IPS-11a (cell line): ENCODE data around the gene PABPC1L.

Experiments
- H3K4me3 ChIP-seq: one replicate; pipeline ENCODE4 v1.5.1; 2013; ENCODE audit warnings: low read depth, low read length, control low read depth

PABPC1L gene

DNA sequence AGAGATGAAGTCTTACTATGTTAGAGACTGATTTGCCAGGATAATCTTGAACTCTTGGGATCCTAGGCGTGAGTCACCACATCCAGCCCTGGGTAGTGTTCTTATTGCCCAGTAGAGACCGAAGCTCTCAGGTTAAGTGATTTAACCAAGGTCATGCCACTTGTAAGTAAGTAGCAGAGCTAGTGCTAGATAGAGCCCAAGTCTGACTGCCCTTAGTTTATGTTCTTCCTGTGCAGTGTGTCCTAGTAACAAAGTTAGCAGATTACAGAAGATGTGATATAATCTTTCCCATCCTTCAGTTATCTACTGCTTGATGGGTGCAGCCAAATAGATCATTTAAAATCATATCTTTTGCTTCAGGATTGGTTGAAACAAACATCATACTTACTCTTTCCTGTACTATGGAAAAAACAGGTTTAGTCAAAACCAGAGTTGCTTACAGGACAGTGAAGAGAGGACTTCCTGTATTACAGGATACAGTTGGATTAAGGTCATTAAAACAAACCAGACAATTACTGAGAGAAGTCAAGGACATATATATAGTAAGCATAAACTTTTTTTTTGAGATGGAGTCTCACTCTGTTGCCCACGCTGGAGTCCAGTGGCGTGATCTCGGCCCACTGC is 9.5 kb upstream of the PABPC1L start:
- no peak overlapping the region for H3K4me3 ChIP-seq

- H3K4me3 ChIP-seq: no peak overlapping the region
These were observed 7.9 kb upstream of the PABPC1L start for GRCh38 chr20:44901974-44902373.

GRCh38 chr20:44904377-44904776 is 5.5 kb upstream of the PABPC1L start:
- no peak overlapping the region for H3K4me3 ChIP-seq

DNA sequence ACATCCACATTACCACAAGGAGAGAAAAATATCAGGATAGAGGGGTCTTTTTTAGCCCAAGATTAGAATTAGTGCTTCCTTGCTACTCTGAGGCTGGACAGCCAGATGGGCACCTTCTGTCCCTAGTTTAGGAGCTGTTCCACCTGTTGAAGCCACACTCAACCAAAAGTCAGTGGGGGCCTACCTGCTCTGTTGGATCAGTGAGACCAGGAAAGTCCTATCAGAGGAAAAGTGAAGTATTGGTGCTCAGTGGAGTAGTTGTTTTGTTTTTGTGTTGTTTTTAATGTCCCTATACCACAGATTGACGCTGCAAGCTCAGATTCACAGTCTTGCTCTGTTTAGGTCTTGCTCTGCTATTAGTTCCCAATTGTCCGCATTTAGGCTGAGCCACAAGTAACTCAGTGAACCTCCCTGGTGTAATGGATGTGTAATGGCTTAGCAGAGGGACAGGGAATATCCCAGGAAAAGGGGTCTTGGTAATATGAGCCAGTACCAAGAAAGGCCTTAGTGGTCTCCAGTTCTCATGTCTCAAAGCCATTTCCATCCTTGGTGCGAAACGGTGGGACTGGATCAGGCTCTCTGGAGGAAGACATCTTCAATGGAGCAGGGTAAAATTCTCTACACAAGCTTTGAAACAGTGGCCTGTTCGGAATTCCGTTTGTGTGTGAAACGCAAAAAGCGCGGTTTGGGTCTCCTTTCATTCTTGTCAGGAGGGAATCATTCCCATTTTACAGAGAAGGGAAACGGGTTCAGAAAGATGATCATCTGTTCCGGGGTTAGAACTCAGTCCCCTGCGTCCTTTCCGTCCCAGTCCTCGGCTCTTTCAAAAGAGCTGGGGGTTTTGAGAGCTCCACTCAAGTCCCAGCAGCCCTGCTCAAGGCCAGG is 631 bp upstream of the PABPC1L start:
- no peak overlapping the region for H3K4me3 ChIP-seq

GRCh38 chr20:44910690-44911262 is 916 bp downstream of the PABPC1L start:
- peak overlapping the region; percentile 74 for H3K4me3 ChIP-seq

DNA sequence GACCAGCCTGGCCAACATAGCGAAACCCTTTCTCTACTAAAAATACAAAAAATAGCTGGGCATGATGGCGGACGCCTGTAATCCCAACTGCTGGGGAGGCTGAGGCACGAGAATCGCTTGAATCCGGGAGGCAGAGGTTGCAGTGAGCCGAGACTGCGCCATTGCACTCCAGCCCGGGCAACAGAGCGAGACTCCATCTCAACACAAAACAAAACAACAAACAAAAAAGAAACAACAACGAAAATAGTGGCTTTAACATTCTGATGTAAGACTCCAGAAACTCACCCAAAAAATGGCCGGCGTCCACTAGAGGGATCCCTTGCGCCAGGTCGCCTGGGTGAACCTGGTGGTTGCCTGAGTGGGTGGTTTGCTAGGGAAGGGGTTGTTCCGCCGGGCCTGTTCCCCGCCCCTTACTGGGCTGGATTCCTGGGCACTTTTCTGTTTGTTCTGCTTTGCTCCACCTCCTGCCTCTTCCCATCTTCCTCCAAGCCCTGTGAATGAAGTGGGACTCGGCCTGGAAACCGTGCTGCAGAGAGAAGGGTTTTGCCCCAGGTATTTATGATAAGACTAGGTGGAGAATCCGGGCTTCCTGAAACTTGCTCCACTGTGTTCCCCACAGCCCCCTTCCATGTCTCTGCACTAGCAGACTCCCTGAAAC is 1.5 kb downstream of the PABPC1L start:
- H3K4me3 ChIP-seq: no peak overlapping the region

- H3K4me3 ChIP-seq: no peak overlapping the region
These were observed 2.3 kb downstream of the PABPC1L start for GRCh38 chr20:44912189-44912588.

- no peak overlapping the region for H3K4me3 ChIP-seq
These were observed 5.1 kb downstream of the PABPC1L start for GRCh38 chr20:44914924-44915323.

DNA sequence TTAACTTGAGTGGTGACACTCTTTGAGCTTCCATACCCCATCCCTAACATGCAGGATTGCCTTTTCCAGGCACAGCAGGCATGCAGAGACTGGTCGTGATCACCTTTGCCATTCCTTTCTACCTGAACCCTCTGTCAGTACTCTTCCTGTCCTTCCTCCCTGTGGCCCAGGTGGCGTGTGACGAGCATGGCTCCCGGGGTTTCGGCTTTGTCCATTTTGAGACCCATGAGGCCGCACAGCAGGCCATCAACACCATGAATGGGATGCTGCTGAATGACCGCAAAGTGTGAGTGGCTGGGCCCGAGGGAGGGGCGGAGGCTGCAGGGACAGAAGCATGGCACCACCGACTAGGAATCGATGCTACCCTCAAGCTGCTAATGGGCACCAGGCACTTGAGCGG is 6.7 kb downstream of the PABPC1L start:
- no peak overlapping the region for H3K4me3 ChIP-seq

GRCh38 chr20:44917399-44917798 is 7.5 kb downstream of the PABPC1L start:
- no peak overlapping the region for H3K4me3 ChIP-seq

DNA sequence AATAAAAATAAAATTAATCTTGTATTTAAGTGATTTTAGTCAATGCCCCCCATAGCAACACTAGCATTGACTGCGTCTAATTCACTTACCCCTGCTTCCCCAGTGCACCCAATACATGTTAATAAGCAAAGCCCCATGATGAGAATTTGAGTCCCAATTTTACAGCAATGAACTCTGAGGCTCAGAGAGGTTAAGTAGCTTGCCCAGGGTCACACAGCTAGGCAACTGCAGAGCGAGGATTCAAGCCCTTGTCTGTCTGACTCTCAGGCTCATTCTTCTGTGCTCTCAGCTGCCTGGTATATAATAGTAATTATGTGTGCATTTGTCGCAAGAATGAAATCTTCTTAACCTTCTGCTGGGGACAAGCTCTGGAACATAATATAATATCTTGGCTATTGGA is 8.5 kb downstream of the PABPC1L start:
- no peak overlapping the region for H3K4me3 ChIP-seq

- no peak overlapping the region for H3K4me3 ChIP-seq
These were observed 8.9 kb downstream of the PABPC1L start for GRCh38 chr20:44918761-44919160.

GRCh38 chr20:44921447-44921846 is 11.6 kb downstream of the PABPC1L start:
- no peak overlapping the region for H3K4me3 ChIP-seq

DNA sequence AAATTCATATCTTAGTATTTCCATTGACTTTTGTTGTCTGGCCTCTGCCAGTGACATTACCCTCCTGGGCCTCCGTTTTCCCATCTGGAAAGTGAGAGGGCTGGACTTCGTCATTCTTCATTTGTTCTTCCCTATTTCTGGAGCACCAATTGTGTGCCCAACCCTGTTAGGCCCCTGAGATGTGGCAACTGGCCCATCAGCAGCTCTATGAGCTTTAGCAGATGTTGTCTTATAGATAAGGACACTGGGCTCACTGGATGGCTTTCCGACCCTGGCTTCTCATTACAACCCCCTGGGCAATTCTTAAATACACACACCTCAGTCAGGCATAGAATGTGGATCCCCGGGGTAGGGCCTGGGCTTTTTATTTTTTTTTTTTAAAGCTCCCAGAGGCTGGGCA is 14.7 kb downstream of the PABPC1L start:
- no peak overlapping the region for H3K4me3 ChIP-seq

DNA sequence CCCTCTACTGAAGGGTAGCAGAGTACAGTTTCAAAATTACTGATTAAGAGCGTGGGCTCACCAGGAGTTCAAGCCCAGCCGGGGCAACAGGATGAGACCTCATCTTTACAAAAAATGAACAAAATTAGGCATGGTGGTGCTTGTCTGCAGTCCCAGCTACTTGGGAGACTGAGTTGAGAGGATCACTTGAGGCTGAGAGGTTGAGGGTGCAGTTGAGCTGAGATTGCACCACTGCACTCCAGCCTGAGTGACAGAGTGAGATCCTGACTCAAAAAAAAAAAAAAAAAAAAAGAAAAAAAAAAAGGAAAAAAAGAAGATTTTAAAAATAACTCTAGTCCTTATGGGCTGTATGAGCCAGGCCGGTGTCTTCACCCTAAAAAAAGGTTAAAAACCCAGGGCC is 18.7 kb downstream of the PABPC1L start:
- H3K4me3 ChIP-seq: no peak overlapping the region

DNA sequence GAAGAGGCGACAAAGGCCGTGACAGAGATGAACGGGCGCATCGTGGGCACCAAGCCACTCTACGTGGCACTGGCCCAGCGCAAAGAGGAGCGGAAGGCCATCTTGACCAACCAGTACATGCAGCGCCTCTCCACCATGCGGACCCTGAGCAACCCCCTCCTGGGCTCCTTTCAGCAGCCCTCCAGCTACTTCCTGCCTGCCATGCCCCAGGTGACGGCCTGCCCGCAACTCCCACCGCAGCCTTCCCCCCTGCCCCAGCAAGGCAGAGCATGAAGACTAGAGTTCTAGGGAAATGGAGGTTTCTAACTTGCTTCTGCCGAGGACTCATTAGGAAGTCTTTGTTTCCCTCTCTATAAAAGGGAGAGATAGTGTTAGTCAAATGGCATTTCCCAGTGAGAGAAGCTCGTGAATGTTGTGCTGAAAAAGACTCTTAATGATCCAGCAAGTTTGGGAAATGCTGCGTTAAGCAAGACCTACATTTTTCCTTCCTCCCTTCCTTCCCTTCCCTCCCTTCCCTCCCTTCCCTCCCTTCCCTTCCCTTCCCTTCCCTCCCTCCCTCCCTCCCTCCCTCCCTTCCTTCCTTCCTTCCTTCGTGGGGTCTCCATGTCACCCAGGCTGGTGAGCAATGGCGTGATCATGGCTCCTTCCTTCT is 20.8 kb downstream of the PABPC1L start:
- no peak overlapping the region for H3K4me3 ChIP-seq

- H3K4me3 ChIP-seq: no peak overlapping the region
These were observed 22.1 kb downstream of the PABPC1L start for GRCh38 chr20:44931911-44932310.

DNA sequence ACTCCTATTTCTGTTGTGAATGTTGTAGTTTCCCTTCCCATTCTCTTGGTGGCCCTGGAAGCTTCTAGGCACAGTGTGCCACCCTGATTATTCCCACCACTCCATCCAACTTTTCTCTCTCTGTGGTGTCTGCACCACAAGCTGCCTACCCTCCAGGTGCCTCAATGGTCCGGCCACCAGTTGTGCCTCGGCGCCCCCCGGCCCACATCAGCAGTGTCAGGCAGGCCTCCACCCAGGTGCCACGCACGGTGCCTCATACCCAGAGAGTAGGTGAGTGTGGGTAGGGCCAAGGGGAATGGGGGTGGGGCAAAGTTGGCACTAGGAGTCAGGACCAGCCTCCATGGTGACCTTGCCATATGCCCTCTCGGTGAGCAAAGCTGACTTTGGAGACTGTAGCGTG is 23.1 kb downstream of the PABPC1L start:
- no peak overlapping the region for H3K4me3 ChIP-seq

DNA sequence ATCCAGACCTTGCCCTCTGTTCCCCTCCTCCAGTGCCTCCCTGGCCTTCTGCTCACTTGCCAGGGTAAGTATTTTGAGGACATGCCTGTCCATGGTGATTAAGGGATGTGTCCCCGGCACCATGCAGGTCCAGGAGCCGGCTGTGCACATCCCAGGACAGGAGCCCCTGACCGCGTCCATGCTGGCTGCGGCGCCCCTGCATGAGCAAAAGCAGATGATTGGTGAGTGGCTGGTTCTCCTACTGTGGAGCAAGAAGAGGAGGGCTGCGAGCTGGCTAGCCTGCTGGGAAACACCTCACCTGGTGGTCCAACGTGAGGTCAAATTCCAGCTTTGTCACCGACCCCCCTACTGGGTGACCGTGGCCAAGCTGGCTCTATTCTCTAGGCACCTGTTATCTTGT is 26.6 kb downstream of the PABPC1L start:
- H3K4me3 ChIP-seq: no peak overlapping the region

DNA sequence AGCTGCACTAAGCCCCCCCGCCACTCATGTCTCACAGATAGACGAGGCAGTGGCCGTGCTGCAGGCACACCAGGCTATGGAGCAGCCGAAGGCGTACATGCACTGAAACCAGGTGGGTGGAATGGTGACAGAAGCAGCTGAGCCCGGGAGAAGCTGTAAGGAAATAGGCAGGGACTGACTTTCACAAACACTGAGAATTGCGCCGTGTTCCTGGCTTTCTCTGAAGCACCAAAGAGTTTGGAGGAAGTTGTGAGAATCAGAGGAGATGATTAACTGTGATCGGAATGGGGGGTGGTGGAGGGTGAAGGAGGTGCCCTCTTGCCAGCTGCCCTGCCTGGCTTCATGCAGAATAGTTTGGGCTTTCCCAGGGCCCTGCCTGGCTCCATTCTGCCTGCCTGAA is 28.8 kb downstream of the PABPC1L start:
- no peak overlapping the region for H3K4me3 ChIP-seq

DNA sequence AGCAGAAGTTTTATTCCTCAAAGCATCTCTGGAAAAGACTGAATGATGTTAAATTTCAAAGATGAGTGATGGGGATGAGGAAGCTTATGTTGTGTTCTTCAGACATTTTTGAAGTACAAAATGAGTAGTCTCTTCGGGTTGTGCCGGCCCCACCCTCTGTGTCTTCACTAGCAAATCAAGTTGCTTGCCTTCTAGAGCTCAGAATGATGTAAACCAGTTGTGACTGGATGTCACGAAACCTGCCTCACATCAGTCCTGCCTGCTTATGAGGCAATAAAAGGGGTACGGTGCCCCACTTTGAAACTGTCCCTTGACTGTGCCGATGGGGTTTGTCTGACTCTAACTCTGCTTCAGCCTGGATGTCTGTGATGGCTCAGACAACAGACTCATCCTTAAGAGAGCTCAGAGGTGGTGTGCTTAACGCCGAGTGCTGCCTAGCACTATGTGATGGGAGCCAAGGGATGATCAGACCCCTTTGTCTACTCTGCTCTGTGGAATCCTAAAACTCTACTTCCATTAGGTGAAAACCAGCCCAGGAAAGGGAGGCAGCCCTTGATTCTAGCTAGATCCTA is 31.3 kb downstream of the PABPC1L start:
- no peak overlapping the region for H3K4me3 ChIP-seq
